ENCODE measurements around the gene GMPR2. TPM values are rescaled to one million over a fixed set of nuclear protein-coding genes. Genes with fewer than 3 reads are reported as not detected.

The GMPR2 gene
- total and polyA plus RNA-seq, 2 of the 13 experiments (the other 11 are each of a cell fraction or from before 2014, with no cell fraction given), result 210 to 273 TPM

- peak; percentile 98; the same call in 1 of the 2 replicates for TF ChIP-seq ATF2 (CRISPR knock-in tag; IDR thresholded peaks at IDR 0.05)
- peak; percentile 97; the same call in 1 of the 2 replicates for TF ChIP-seq CREM (IDR thresholded peaks at IDR 0.05)
- TF ChIP-seq CREM (CRISPR knock-in tag; IDR thresholded peaks at IDR 0.05), result no peak; the same call in 1 of the 2 replicates
- TF ChIP-seq ZNF556 (CRISPR knock-in tag; IDR thresholded peaks at IDR 0.05; ENCODE audit: borderline replicate concordance), result peak; percentile 100
- TF ChIP-seq ZNF552 (CRISPR knock-in tag; IDR thresholded peaks at IDR 0.05; ENCODE audit: borderline replicate concordance), result peak; percentile 85
- peak; percentile 98 for TF ChIP-seq SIN3B (IDR thresholded peaks at IDR 0.05; ENCODE audit: low read length)
- peak; percentile 99 for TF ChIP-seq TBX2 (CRISPR knock-in tag; IDR thresholded peaks at IDR 0.05; ENCODE audit: borderline replicate concordance)
- TF ChIP-seq ZNF17 (CRISPR knock-in tag; IDR thresholded peaks at IDR 0.05), result no peak
- TF ChIP-seq ZNF703 (CRISPR knock-in tag; IDR thresholded peaks at IDR 0.05; ENCODE audit: borderline replicate concordance), result no peak
- TF ChIP-seq CERS6 (CRISPR knock-in tag; IDR thresholded peaks at IDR 0.05), result no peak; the same call in none of the 2 replicates
- TF ChIP-seq ZNF850 (CRISPR knock-in tag; conservative IDR thresholded peaks at IDR 0.05), result no peak
- TF ChIP-seq ELF1 (CRISPR knock-in tag; IDR thresholded peaks at IDR 0.05), result peak; percentile 97
- no peak for TF ChIP-seq ADNP (CRISPR knock-in tag; IDR thresholded peaks at IDR 0.05)
- no peak for TF ChIP-seq ZNF780A (CRISPR knock-in tag; IDR thresholded peaks at IDR 0.05)
- peak; percentile 62; the same call in 1 of the 2 replicates for TF ChIP-seq HNRNPL (IDR thresholded peaks at IDR 0.05; ENCODE audit: low read depth, low read length)
- peak; percentile 100 for TF ChIP-seq ERF (CRISPR knock-in tag; IDR thresholded peaks at IDR 0.05)
- peak; percentile 83 for TF ChIP-seq ZBTB46 (CRISPR knock-in tag; IDR thresholded peaks at IDR 0.05; ENCODE audit: borderline replicate concordance)
- TF ChIP-seq PREB (CRISPR knock-in tag; IDR thresholded peaks at IDR 0.05), result no peak; the same call in 1 of the 2 replicates
- TF ChIP-seq ZNF772 (CRISPR knock-in tag; IDR thresholded peaks at IDR 0.05), result peak; percentile 100
- TF ChIP-seq ZNF891 (CRISPR knock-in tag; IDR thresholded peaks at IDR 0.05), result peak; percentile 99
- TF ChIP-seq ATF5 (CRISPR knock-in tag; IDR thresholded peaks at IDR 0.05; ENCODE audit: low read depth), result no peak; the same call in 1 of the 2 replicates
- TF ChIP-seq ZNF333 (CRISPR knock-in tag; IDR thresholded peaks at IDR 0.05; ENCODE audit: borderline replicate concordance), result peak; percentile 99
- TF ChIP-seq BATF2 (CRISPR knock-in tag; IDR thresholded peaks at IDR 0.05), result no peak
Observed at GRCh38 chr14:24188251-24189058, 44.3 kb upstream of the GMPR2 start, which contains the start of gene IPO4 (continued).
